ENCODE measurements around the gene PBLD.

DNA sequence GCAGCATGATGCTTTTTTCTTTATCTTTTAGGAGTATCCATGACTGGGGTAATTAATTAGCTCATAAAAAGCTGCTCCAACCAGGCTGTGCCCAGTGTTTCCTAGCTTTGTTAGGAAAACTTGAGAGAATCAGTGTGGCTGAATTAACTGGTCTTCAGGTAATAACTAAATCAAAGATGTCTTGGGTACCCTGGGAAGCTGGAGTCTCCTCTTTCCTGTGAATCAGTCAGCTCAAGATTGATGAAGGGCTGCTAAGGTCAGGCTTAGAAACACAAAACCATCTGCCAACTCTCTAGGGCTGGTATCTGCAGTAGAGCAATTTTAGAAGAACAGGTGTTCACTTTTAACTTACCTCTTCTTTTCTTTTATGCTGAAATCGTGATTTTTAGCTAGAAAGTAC, 79.4 kb downstream of the PBLD start:
- TF ChIP-seq, protein P1, sequence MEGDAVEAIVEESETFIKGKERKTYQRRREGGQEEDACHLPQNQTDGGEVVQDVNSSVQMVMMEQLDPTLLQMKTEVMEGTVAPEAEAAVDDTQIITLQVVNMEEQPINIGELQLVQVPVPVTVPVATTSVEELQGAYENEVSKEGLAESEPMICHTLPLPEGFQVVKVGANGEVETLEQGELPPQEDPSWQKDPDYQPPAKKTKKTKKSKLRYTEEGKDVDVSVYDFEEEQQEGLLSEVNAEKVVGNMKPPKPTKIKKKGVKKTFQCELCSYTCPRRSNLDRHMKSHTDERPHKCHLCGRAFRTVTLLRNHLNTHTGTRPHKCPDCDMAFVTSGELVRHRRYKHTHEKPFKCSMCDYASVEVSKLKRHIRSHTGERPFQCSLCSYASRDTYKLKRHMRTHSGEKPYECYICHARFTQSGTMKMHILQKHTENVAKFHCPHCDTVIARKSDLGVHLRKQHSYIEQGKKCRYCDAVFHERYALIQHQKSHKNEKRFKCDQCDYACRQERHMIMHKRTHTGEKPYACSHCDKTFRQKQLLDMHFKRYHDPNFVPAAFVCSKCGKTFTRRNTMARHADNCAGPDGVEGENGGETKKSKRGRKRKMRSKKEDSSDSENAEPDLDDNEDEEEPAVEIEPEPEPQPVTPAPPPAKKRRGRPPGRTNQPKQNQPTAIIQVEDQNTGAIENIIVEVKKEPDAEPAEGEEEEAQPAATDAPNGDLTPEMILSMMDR (IDR thresholded peaks at IDR 0.05): no peak
- TF ChIP-seq POLR2A (IDR thresholded peaks at IDR 0.05): no peak

All from esophagus squamous epithelium (tissue), 4 donors.